WTC11 (cell line): ENCODE measurements around the gene AZIN2. TPM values are rescaled to one million over a fixed set of nuclear protein-coding genes. Genes with fewer than 3 reads are reported as not detected.

Source experiments
- ATAC-seq: fragments of 200-7000 bp; cut with Tn5 transposase; 2 replicates; pipeline ENCODE4 v1.10.0; 2021; ENCODE audit warnings: mild to moderate bottlenecking, moderate library complexity
- CTCF ChIA-PET: fragments of 300-600 bp; sonication (Branson Sonifier 250); formaldehyde crosslinking; loops from one replicate; lab custom pipeline; 2021; ENCODE audit warnings: antibody characterized with exemption; lab: Charles Lee
- POLR2A ChIA-PET: fragments of 350-600 bp; sonication (Branson Sonifier 250); formaldehyde crosslinking; loops from one replicate; lab custom pipeline; 2021; ENCODE audit warnings: antibody characterized with exemption; lab: Charles Lee
- DNase-seq: peaks from one replicate; pipeline ENCODE4 v3.0.0; 2021; ENCODE audit warnings: low spot score
- H3K27ac Mint-ChIP-seq: 2 replicates; pipeline ENCODE4 v1.8.0; 2021; ENCODE audit warnings: mixed read lengths
- H3K27me3 Mint-ChIP-seq: 2 replicates; pipeline ENCODE4 v1.8.0; 2021; ENCODE audit warnings: low read depth, mild to moderate bottlenecking, moderate library complexity, mixed read lengths
- H3K36me3 Mint-ChIP-seq: 2 replicates; pipeline ENCODE4 v1.8.0; 2021; ENCODE audit warnings: mixed read lengths
- H3K4me1 Mint-ChIP-seq: 2 replicates; pipeline ENCODE4 v1.8.0; 2022; ENCODE audit warnings: mixed read lengths
- H3K4me3 Mint-ChIP-seq: 2 replicates; pipeline ENCODE4 v1.8.0; 2021; ENCODE audit warnings: mild to moderate bottlenecking, moderate library complexity, mixed read lengths
- H3K9me3 Mint-ChIP-seq: 2 replicates; pipeline ENCODE4 v1.8.0; 2021; ENCODE audit warnings: mixed read lengths
- CBFB ChIP-seq: sonication (generic); formaldehyde crosslinking; IDR thresholded peaks from 2 replicates; pipeline ENCODE4 v1.8.1; 2022; ENCODE audit warnings: mild to moderate bottlenecking, low read depth, missing genetic modification reagents
- EMX1 ChIP-seq: fragments of 250-450 bp; sonication (Bioruptor Pico); IDR thresholded peaks from 2 replicates; pipeline ENCODE4 v1.8.0; 2021; ENCODE audit warnings: mild to moderate bottlenecking
- FOXJ3 ChIP-seq: sonication (generic); formaldehyde crosslinking; IDR thresholded peaks from 2 replicates; pipeline ENCODE4 v1.9.0; 2021; ENCODE audit warnings: missing genetic modification reagents, mild to moderate bottlenecking, borderline replicate concordance
- FOXK1 ChIP-seq: sonication (generic); formaldehyde crosslinking; IDR thresholded peaks from 2 replicates; pipeline ENCODE4 v1.8.0; 2022; ENCODE audit warnings: mild to moderate bottlenecking, moderate library complexity, missing genetic modification reagents
- JAZF1 ChIP-seq: fragments of 250-450 bp; sonication (Bioruptor Pico); IDR thresholded peaks from 2 replicates; pipeline ENCODE4 v1.9.0; 2021; ENCODE audit warnings: moderate library complexity, mild to moderate bottlenecking, inconsistent platforms
- JUN ChIP-seq: sonication (generic); formaldehyde crosslinking; IDR thresholded peaks from 2 replicates; pipeline ENCODE4 v1.8.0; 2023; ENCODE audit warnings: mild to moderate bottlenecking, missing genetic modification reagents
- MXD4 ChIP-seq: fragments of 250-450 bp; sonication (Bioruptor Pico); IDR thresholded peaks from 2 replicates; pipeline ENCODE4 v1.8.0; 2021; ENCODE audit warnings: mild to moderate bottlenecking, moderate library complexity, borderline replicate concordance
- NFYB ChIP-seq: sonication (generic); formaldehyde crosslinking; conservative IDR thresholded peaks from 2 replicates; pipeline ENCODE4 v1.8.0; 2022; ENCODE audit warnings: low read depth, missing genetic modification reagents
- NR3C1 ChIP-seq: sonication (generic); formaldehyde crosslinking; conservative IDR thresholded peaks from 2 replicates; pipeline ENCODE4 v1.8.1; 2023; ENCODE audit warnings: low read depth, mild to moderate bottlenecking, missing genetic modification reagents
- RELA ChIP-seq: sonication (generic); formaldehyde crosslinking; IDR thresholded peaks from 2 replicates; pipeline ENCODE4 v1.8.1; 2022; ENCODE audit warnings: missing genetic modification reagents, mild to moderate bottlenecking, borderline replicate concordance
- SMAD3 ChIP-seq: sonication (generic); formaldehyde crosslinking; IDR thresholded peaks from 2 replicates; pipeline ENCODE4 v1.8.0; 2022; ENCODE audit warnings: missing genetic modification reagents, mild to moderate bottlenecking, borderline replicate concordance
- TCF7 ChIP-seq: sonication (generic); formaldehyde crosslinking; IDR thresholded peaks from 2 replicates; pipeline ENCODE4 v1.8.0; 2022; ENCODE audit warnings: mild to moderate bottlenecking, low read depth, missing genetic modification reagents, moderate library complexity
- ZNF138 ChIP-seq: sonication (generic); formaldehyde crosslinking; conservative IDR thresholded peaks from 2 replicates; pipeline ENCODE4 v1.8.1; 2022; ENCODE audit warnings: mild to moderate bottlenecking, moderate library complexity, missing genetic modification reagents
- ZNF219 ChIP-seq: sonication (generic); formaldehyde crosslinking; IDR thresholded peaks from 2 replicates; pipeline ENCODE4 v1.8.0; 2023; ENCODE audit warnings: missing genetic modification reagents, mild to moderate bottlenecking, borderline replicate concordance
- ZNF232 ChIP-seq: sonication (generic); formaldehyde crosslinking; IDR thresholded peaks from 2 replicates; pipeline ENCODE4 v1.8.0; 2022; ENCODE audit warnings: mild to moderate bottlenecking, missing genetic modification reagents
- ZNF317 ChIP-seq: sonication (generic); formaldehyde crosslinking; IDR thresholded peaks from 2 replicates; pipeline ENCODE4 v1.8.1; 2023; ENCODE audit warnings: low read depth, mild to moderate bottlenecking, moderate library complexity, missing genetic modification reagents, borderline replicate concordance
- ZNF396 ChIP-seq: fragments of 250-450 bp; sonication (Bioruptor Pico); IDR thresholded peaks from 2 replicates; pipeline ENCODE4 v1.8.0; 2021; ENCODE audit warnings: mild to moderate bottlenecking, moderate library complexity, borderline replicate concordance
- total RNA-seq: library from RNA; stranded (reverse); gene quantifications from 3 replicates; pipeline ENCODE4 v1.2.3, GENCODE V29; 2021
- TF ChIP-seq, protein P1 (sequence below): sonication (generic); formaldehyde crosslinking; IDR thresholded peaks from 2 replicates; pipeline ENCODE4 v1.8.1; 2023; ENCODE audit warnings: mild to moderate bottlenecking, moderate library complexity, missing genetic modification reagents
- TF ChIP-seq, protein P2 (sequence below): fragments of 200-600 bp; IDR thresholded peaks from 2 replicates; pipeline ENCODE4 v1.8.0; 2022; ENCODE audit warnings: antibody characterized with exemption
- TF ChIP-seq, protein P3 (sequence below): sonication (generic); formaldehyde crosslinking; IDR thresholded peaks from 2 replicates; pipeline ENCODE4 v1.8.0; 2022; ENCODE audit warnings: mild to moderate bottlenecking, missing genetic modification reagents
- TF ChIP-seq, protein P4 (sequence below): sonication (generic); formaldehyde crosslinking; IDR thresholded peaks from 2 replicates; pipeline ENCODE4 v1.8.0; 2023; ENCODE audit warnings: mild to moderate bottlenecking, missing genetic modification reagents
- TF ChIP-seq, protein P5 (sequence below): fragments of 250-450 bp; sonication (Bioruptor Pico); IDR thresholded peaks from 2 replicates; pipeline ENCODE4 v2.1.2; 2022; ENCODE audit warnings: mild to moderate bottlenecking, moderate library complexity
- TF ChIP-seq, protein P6 (sequence below): sonication (generic); formaldehyde crosslinking; conservative IDR thresholded peaks from 2 replicates; pipeline ENCODE4 v1.8.1; 2022; ENCODE audit warnings: mild to moderate bottlenecking, missing genetic modification reagents
- TF ChIP-seq, protein P7 (sequence below): sonication (generic); formaldehyde crosslinking; IDR thresholded peaks from 2 replicates; pipeline ENCODE4 v1.8.0; 2022; ENCODE audit warnings: mild to moderate bottlenecking, missing genetic modification reagents

Gene AZIN2
- total RNA-seq, 1 experiment from 2014 or later, result 1.7 TPM

DNA sequence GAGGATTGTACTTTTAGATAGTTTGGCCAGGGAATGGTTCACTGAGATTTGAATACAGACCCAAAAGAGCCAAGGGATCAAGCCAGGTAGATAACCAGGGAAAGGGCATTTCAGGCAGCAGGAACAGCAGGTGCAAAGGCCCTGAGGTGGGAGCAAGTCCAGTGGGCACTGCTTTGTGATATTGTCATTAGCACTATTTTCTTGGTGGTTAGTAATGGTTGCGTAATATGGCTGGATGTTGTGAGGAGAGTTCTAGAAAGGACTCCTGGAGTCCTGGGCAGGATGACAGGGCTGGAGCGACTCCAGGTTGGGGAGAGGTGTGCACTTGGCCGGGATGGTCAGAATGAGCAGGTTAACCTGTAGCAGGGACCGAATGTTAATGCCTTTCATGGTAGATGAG is 4.4 kb downstream of the AZIN2 start (continued):
- TF ChIP-seq NFYB, result no peak
- no peak for TF ChIP-seq ZNF219
- no peak for TF ChIP-seq EMX1 (CRISPR knock-in tag)
- TF ChIP-seq, protein P1, sequence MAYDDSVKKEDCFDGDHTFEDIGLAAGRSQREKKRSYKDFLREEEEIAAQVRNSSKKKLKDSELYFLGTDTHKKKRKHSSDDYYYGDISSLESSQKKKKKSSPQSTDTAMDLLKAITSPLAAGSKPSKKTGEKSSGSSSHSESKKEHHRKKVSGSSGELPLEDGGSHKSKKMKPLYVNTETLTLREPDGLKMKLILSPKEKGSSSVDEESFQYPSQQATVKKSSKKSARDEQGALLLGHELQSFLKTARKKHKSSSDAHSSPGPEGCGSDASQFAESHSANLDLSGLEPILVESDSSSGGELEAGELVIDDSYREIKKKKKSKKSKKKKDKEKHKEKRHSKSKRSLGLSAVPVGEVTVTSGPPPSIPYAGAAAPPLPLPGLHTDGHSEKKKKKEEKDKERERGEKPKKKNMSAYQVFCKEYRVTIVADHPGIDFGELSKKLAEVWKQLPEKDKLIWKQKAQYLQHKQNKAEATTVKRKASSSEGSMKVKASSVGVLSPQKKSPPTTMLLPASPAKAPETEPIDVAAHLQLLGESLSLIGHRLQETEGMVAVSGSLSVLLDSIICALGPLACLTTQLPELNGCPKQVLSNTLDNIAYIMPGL (CRISPR knock-in tag), result no peak
- no peak for TF ChIP-seq MXD4 (CRISPR knock-in tag)
- TF ChIP-seq, all 79 proteins: peak for 0

DNA sequence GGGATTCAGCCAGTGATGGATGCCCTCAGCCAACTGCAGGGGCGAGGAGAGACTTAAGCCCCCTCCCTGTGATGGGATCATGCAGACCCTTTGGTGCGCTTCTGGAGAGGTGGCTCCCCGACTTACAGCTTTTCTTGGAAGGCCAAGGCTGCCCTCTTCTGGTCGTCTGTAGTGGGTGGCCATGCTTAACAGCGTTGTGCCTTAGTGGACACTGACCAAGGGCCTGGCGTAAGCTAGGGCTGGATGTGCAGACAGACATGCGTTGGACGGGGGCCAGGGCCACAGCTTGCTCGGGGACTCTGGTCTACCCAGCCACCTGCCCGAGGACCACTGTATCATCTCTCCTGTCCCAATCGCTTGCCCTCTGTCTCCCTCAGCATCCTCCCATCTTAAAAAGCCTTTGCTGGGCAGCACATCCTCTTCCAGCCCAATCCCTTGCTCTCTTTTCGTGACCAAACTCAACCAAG is 5.5 kb downstream of the AZIN2 start:
- ATAC-seq (peak; percentile 91), DNase-seq (peak; percentile 84)
- TF ChIP-seq, protein P2, sequence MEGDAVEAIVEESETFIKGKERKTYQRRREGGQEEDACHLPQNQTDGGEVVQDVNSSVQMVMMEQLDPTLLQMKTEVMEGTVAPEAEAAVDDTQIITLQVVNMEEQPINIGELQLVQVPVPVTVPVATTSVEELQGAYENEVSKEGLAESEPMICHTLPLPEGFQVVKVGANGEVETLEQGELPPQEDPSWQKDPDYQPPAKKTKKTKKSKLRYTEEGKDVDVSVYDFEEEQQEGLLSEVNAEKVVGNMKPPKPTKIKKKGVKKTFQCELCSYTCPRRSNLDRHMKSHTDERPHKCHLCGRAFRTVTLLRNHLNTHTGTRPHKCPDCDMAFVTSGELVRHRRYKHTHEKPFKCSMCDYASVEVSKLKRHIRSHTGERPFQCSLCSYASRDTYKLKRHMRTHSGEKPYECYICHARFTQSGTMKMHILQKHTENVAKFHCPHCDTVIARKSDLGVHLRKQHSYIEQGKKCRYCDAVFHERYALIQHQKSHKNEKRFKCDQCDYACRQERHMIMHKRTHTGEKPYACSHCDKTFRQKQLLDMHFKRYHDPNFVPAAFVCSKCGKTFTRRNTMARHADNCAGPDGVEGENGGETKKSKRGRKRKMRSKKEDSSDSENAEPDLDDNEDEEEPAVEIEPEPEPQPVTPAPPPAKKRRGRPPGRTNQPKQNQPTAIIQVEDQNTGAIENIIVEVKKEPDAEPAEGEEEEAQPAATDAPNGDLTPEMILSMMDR, result peak; percentile 76
- TF ChIP-seq TCF7 (CRISPR knock-in tag) (no peak), SMAD3 (CRISPR knock-in tag) (0 out of 2 replicates have a peak, but pooled peaks have one; percentile 60)
- TF ChIP-seq, protein P3, sequence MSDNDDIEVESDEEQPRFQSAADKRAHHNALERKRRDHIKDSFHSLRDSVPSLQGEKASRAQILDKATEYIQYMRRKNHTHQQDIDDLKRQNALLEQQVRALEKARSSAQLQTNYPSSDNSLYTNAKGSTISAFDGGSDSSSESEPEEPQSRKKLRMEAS (CRISPR knock-in tag), result no peak; the same call in 1 of the 2 replicates
- Mint-ChIP-seq H3K9me3 (no peaks in the 10 kb centered on the region), H3K4me3 (no peak overlapping the region), H3K4me1 (peaks cover 11% of the 10 kb centered on the region), H3K27ac (no peak overlapping the region), H3K27me3 (peaks cover 51% of the 10 kb centered on the region), H3K36me3 (no peaks in the 10 kb centered on the region)
- CTCF ChIA-PET, result interaction anchor here (0.5 to 2.4 kb wide), 47 partner anchors 8 to 592 kb away, joined by 3 to 36 read pairs (median 5); partner anchors contain the start of gene TRIM62
- POLR2A ChIA-PET, result interaction anchor here (0.6 kb wide), 2 partner anchors 96 to 249 kb away, joined by 4 read pairs; no protein-coding TSS in a partner anchor

DNA sequence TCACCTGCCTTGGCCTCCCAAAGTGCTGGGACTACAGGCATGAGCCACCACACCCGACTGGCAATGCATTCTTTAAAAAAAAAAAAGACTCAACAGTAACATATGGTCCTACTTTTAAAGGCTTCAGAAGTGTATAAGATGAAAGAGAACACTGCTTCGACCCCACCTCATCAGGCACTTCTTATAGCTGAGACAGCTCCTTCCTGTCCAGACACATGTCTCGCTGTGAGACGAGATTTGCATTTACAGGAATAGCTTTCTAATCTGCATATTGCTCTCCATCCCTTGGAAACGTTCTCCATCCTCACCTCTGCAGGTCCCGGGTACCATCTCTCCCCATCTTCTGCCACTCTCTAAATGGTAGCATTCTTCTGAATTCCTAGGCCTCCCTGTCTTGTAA is 6.7 kb downstream of the AZIN2 start:
- ATAC-seq (no peak), DNase-seq (no peak)
- ChIA-PET POLR2A (no interaction called here), CTCF (interaction anchor here (0.7 to 2.0 kb wide), 5 partner anchors 50 to 546 kb away, joined by 3 to 9 read pairs (median 5); no protein-coding TSS in a partner anchor)
- Mint-ChIP-seq H3K27me3 (peaks cover 42% of the 10 kb centered on the region), H3K9me3 (no peaks in the 10 kb centered on the region), H3K4me1 (peaks cover 10% of the 10 kb centered on the region), H3K36me3 (no peaks in the 10 kb centered on the region), H3K27ac (no peak overlapping the region), H3K4me3 (no peak overlapping the region)
- TF ChIP-seq FOXK1 (CRISPR knock-in tag), result no peak
- TF ChIP-seq NR3C1 (CRISPR knock-in tag), result no peak
- no peak for TF ChIP-seq RELA
- TF ChIP-seq, protein P4, sequence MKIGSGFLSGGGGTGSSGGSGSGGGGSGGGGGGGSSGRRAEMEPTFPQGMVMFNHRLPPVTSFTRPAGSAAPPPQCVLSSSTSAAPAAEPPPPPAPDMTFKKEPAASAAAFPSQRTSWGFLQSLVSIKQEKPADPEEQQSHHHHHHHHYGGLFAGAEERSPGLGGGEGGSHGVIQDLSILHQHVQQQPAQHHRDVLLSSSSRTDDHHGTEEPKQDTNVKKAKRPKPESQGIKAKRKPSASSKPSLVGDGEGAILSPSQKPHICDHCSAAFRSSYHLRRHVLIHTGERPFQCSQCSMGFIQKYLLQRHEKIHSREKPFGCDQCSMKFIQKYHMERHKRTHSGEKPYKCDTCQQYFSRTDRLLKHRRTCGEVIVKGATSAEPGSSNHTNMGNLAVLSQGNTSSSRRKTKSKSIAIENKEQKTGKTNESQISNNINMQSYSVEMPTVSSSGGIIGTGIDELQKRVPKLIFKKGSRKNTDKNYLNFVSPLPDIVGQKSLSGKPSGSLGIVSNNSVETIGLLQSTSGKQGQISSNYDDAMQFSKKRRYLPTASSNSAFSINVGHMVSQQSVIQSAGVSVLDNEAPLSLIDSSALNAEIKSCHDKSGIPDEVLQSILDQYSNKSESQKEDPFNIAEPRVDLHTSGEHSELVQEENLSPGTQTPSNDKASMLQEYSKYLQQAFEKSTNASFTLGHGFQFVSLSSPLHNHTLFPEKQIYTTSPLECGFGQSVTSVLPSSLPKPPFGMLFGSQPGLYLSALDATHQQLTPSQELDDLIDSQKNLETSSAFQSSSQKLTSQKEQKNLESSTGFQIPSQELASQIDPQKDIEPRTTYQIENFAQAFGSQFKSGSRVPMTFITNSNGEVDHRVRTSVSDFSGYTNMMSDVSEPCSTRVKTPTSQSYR, result no peak
- no peak for TF ChIP-seq ZNF138 (CRISPR knock-in tag)
- TF ChIP-seq, protein P5, sequence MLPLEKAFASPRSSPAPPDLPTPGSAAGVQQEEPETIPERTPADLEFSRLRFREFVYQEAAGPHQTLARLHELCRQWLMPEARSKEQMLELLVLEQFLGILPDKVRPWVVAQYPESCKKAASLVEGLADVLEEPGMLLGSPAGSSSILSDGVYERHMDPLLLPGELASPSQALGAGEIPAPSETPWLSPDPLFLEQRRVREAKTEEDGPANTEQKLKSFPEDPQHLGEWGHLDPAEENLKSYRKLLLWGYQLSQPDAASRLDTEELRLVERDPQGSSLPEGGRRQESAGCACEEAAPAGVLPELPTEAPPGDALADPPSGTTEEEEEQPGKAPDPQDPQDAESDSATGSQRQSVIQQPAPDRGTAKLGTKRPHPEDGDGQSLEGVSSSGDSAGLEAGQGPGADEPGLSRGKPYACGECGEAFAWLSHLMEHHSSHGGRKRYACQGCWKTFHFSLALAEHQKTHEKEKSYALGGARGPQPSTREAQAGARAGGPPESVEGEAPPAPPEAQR (CRISPR knock-in tag), result no peak
- no peak for TF ChIP-seq CBFB
- TF ChIP-seq FOXJ3 (CRISPR knock-in tag), result no peak
- TF ChIP-seq, protein P6, sequence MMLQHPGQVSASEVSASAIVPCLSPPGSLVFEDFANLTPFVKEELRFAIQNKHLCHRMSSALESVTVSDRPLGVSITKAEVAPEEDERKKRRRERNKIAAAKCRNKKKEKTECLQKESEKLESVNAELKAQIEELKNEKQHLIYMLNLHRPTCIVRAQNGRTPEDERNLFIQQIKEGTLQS (CRISPR knock-in tag), result no peak
- TF ChIP-seq, protein P7, sequence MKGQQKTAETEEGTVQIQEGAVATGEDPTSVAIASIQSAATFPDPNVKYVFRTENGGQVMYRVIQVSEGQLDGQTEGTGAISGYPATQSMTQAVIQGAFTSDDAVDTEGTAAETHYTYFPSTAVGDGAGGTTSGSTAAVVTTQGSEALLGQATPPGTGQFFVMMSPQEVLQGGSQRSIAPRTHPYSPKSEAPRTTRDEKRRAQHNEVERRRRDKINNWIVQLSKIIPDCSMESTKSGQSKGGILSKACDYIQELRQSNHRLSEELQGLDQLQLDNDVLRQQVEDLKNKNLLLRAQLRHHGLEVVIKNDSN (CRISPR knock-in tag), result no peak
- no peak for TF ChIP-seq EMX1 (CRISPR knock-in tag)
- no peak for TF ChIP-seq ZNF396 (CRISPR knock-in tag)
- no peak for TF ChIP-seq ZNF317
- no peak for TF ChIP-seq ZNF232 (CRISPR knock-in tag)
- TF ChIP-seq JAZF1 (CRISPR knock-in tag), result no peak
- no peak for TF ChIP-seq JUN (CRISPR knock-in tag)
- TF ChIP-seq MXD4 (CRISPR knock-in tag), result no peak
